ENCODE measurements around the gene PRR5L.

PRR5L gene

GRCh38 chr11:36398231-36398953 is 102.3 kb downstream of the PRR5L start:
- no peak for DNase-seq (ENCODE audit: low read depth in 2 of 2, low spot score in 1 of 2)

- no peak for DNase-seq (ENCODE audit: low read depth in 2 of 2, low spot score in 1 of 2)
Measured at GRCh38 chr11:36399236-36399635, 103.1 kb downstream of the PRR5L start.

- DNase-seq (ENCODE audit: low read depth in 2 of 2, low spot score in 1 of 2) = no peak
Measured at GRCh38 chr11:36399745-36400144, 103.7 kb downstream of the PRR5L start.

- DNase-seq (ENCODE audit: low read depth in 2 of 2, low spot score in 1 of 2) = no peak
Measured at GRCh38 chr11:36400766-36401455, 104.8 kb downstream of the PRR5L start.

- no peak for DNase-seq (ENCODE audit: low read depth in 2 of 2, low spot score in 1 of 2)
Measured at GRCh38 chr11:36402568-36403170, 106.6 kb downstream of the PRR5L start.

DNA sequence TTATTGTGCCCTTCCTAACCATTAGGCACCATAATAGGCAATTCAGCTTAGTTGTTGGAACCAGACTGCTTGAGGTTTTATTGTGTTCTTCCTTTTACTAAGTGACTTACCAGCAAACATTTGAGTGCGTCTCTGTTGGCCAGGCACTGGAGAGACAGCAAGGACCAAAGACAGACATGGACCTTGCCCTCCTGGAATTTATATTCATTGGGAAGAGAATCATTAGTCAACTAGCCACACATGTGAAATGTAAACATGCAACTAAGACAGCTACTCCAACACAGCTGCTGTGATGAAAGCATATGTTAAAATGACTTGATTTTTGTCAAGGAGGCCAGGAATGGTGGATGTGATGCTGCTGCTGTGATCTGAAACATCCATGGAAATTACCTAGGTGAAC is 107.6 kb downstream of the PRR5L start:
- no peak for DNase-seq (ENCODE audit: low read depth in 2 of 2, low spot score in 1 of 2)

DNA sequence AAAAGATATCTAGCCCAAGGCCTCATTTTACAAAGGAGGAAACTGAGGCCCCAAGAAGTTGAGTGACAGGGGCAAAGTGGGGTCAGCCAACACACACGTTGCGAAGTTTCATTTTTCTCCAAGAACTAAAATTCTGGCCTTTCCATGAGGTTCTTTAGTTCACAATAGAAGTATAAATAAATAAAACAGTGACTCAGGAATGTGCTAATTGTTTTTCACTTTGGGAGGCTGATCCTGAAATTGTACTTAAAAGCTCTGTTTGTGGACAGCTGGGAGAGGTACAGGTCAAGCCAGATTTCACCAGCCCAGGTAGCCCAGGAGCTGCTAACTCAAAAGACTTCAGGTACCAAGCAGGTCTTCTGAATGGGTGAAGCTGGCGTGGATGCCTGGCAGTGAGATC is 108.7 kb downstream of the PRR5L start:
- no peak for DNase-seq (ENCODE audit: low read depth in 2 of 2, low spot score in 1 of 2)

DNA sequence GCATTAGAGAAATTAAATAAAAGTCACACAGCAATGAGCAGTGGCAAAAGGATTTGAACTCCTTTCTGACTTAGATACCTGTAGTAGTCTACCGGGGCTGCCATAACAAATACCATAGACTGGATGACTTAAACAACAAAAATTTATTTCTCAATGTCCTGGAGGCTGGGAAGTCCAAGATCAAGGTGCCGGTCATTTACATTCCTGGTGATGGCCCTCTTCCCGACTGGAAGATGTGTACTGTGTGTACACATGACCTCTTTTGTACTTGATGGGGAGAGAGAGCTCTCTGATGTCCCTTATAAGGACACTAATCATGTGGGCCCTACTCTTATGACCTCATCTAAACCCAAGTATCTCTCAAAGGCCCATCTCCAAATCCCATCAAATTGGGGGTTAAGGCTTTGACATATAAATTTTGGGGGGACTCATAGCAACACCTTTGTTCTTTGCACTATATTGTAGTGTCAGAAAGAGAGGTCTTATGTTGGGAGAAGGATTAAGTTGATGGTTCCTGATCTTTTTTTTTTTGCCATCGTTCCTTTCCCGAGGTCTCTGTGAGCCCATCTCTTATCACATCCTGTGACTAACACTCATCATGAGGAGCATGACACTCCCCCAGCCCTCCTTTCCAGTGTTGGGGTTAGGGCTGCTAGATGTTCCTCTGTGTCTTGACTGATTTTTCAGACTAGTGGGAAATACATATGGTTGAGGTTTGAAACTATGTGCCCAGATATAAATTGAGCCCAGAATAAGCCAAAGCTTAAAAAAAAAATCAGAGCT is 109.7 kb downstream of the PRR5L start:
- DNase-seq (ENCODE audit: low read depth in 2 of 2, low spot score in 1 of 2) = no peak

DNA sequence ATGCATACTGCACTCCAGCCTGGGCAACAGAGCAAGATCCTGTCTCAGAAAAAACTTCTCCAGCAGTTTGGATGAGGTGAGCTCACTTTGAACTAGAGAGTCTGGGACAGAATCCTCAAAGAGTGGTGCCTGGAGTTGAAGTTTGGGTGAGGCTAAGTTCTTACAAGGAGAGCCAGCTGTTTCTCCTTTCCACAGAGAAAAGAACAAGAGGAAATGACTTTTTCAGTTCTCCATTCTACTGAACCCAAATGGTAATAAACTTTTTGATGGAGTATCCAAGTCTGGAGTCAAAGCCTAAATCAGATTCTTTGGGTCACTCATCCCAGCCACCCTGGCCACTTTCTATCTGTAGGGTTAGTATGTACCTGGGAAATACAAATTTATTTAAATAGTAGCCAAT is 111.3 kb downstream of the PRR5L start:
- no peak for DNase-seq (ENCODE audit: low read depth in 2 of 2, low spot score in 1 of 2)

DNA sequence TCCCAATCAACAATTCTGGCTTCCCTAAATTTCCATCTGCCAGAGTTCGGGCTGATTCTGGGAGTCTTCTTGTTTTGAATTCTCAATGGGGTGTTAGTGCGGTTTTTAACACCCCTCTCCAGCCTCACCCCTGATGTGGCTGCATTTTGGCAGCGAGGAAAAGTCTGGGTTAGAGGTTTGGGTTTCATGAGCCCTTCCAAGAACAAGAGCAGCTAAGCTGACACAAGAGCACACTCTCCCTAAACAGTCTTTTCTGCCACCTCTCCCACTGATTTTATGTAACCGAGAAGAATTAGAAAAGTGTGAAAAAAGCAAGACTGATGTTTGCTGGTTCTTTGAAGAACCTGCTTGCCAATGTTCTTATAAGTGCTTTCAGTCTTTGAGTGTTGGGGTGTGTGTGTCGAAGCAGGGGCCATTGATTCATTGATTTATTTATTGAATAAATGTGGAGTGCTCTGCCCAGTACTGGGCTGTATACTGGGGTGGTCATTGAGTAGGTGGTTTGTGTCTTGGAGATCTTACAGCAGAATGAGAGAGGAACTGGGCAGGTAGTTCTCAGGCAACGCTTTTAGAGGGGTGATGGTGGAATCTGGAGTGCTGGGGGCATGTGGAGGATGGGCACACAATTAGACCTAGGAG is 112.5 kb downstream of the PRR5L start:
- DNase-seq (ENCODE audit: low read depth in 2 of 2, low spot score in 1 of 2) = no peak

DNA sequence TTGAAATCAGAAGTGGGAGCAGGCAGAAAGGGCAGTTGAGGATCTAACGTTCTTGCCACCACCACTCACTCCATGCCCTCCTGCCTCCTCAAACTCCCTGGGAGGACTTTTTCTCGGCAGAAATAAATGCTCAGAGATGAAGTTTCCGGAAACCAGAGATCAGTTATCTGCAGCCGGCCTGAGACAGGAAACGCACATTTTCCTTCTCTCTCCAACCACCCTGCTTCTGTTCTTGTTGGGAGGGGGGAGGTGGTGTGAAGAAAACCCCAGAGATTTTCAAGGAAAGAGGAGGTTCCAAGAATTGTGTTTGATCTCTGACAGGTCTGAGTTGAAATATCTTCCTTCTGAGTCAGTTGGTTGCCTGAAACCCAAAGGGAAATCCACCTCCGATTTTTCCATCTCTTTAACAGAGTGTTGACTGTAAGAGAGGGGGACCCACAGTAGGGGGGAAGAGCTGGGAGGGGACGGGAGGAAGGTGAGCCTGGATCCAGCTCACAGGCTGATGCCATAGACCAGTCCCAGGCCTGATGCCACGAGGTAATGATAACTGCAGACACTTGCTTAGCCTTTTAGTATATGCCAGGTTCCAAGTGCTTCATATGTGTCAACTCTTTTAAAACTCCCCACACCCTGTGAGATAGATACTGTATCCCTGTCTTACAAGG is 113.2 kb downstream of the PRR5L start:
- no peak for DNase-seq (ENCODE audit: low read depth in 2 of 2, low spot score in 1 of 2)

DNA sequence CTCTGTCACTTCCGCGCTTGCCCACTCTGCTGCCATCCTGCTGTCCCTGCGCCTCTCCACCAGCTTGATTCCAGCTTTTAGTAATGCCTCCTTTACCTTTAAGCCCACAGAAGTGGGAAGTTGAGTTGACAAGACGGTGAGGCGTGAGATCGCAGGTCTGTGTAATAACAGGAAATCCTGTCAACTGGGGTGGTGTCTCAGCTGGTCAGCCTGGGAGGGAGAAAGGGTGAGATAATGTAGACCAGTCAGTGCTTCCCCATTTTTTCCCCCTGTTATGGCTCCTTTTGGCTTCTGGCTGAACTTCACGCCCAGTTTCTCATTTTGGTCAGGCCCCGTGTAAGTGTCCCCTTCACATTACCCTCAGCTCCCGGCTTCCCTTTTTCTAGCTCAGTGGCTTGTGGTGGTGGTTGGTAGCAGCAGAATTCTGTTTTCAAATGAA is 115.1 kb downstream of the PRR5L start:
- no peak for DNase-seq (ENCODE audit: low read depth in 2 of 2, low spot score in 1 of 2)

- DNase-seq (ENCODE audit: low read depth in 2 of 2, low spot score in 1 of 2) = no peak
Measured at GRCh38 chr11:36412781-36413383, 116.8 kb downstream of the PRR5L start.

DNA sequence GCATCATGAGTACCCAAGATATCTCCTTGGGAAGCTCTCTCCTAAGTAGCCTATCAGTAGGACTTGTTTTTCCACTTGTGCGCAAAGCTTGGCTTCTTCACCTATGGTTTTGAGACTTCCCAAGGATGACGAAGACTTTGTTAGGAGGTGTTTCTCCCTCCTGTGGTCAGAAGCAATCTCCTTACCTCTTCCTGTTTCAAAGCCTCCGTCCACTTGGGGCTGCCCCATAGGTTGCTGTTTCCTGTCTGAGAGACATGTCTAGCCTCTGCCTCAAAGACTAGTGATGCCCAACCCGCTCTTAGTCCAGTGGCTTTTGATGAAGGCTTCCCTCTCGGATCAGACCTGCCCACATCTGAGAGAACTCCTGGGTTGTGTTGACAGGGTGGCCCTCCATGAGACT is 121.1 kb downstream of the PRR5L start:
- DNase-seq (ENCODE audit: low read depth in 2 of 2, low spot score in 1 of 2) = no peak

- DNase-seq (ENCODE audit: low read depth in 2 of 2, low spot score in 1 of 2) = no peak
Measured at GRCh38 chr11:36419791-36420424, 123.8 kb downstream of the PRR5L start.

DNA sequence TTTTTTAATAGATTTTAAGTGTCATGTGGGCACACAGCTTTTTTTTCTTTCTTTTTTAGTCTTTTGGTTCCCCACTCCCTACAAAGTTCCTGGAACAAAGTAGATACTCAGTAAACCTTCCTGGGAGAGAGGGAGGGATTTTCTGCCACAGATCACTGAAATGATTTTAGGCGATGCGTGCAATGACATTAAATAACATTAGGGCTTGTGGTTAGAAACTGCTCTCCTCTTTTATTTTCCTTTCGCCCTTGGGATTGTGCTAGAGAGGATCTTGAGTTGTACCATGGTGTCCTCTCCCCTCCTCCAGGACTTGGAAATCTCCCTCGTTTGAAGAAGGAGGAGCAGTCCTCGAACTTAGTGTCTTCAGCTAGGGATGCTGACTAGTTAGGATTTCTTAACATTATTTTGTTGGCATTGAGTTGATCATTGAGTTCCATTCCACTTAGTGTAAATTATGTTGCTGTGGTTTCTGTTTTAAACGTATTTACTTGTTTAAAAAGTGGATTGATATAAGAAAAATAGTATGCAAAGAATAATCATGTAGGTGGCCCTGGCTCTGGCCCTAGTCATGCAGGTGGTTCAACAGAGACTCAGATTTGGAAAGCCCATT is 125.6 kb downstream of the PRR5L start:
- no peak for DNase-seq (ENCODE audit: low read depth in 2 of 2, low spot score in 1 of 2)

GRCh38 chr11:36425561-36426081 is 129.5 kb downstream of the PRR5L start:
- no peak for DNase-seq (ENCODE audit: low read depth in 2 of 2, low spot score in 1 of 2)

- no peak for DNase-seq (ENCODE audit: low read depth in 2 of 2, low spot score in 1 of 2)
Measured at GRCh38 chr11:36426226-36426848, 130.2 kb downstream of the PRR5L start.

DNA sequence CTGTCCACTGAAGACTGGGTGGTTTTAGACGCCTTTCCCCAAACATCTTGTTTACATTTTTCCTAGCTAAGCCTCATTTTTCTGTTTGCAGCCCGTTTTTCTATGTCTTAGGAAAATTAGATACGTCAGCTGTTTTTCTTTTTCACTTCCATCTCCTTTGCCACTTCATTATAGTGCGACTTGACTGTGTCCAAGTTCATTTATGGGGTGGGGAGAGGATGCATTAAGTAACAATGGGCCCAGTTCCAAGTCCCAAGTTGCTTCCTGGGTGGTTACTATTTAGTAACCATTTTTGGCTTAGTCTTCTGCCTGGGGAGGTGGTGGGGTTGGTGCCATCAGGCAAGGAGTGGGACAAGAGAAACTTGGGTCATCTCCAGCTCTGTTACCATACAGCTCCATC is 131.0 kb downstream of the PRR5L start:
- DNase-seq (ENCODE audit: low read depth in 2 of 2, low spot score in 1 of 2) = no peak
